HL-60 (cell line): Measurements from ENCODE around the gene TMEM108.

ENCODE experiments used
- DNase-seq, 2 experiments: peaks; one replicate each; pipeline ENCODE4 v3.0.0-alpha.2; 2010 to 2020; ENCODE audit warnings: low read depth in 1 of 2, low spot score in 1 of 2
- H3K27ac ChIP-seq: fragments of 250-450 bp; sonication (Bioruptor Pico); replicated peaks from 2 replicates; pipeline ENCODE4 v1.5.1; 2020; ENCODE audit warnings: mild to moderate bottlenecking, moderate library complexity
- H3K27me3 ChIP-seq: fragments of 250-450 bp; sonication (Bioruptor Pico); 2 replicates; pipeline ENCODE4 v1.5.1; 2021; ENCODE audit warnings: mild to moderate bottlenecking, moderate library complexity; ENCODE audit not compliant: insufficient read depth, poor library complexity, severe bottlenecking
- H3K4me3 ChIP-seq: replicated peaks from 2 replicates; pipeline ENCODE4 v1.5.1; 2011; ENCODE audit warnings: mild to moderate bottlenecking, control low read depth, low read length; ENCODE audit not compliant: insufficient read depth
- GABPA ChIP-seq: IDR thresholded peaks from 2 replicates; pipeline ENCODE4 v1.6.1; 2012; ENCODE audit warnings: low read depth
- POLR2AphosphoS5 ChIP-seq: IDR thresholded peaks from 2 replicates; pipeline ENCODE4 v1.6.1; 2012; ENCODE audit warnings: low read depth
- SPI1 ChIP-seq: IDR thresholded peaks from 2 replicates; pipeline ENCODE4 v1.6.1; 2012; ENCODE audit warnings: low read depth, mild to moderate bottlenecking, borderline replicate concordance
- TF ChIP-seq, protein P1 (sequence below): IDR thresholded peaks from 2 replicates; pipeline ENCODE4 v1.6.1; 2012; ENCODE audit warnings: low read depth; ENCODE audit not compliant: insufficient replicate concordance
- TF ChIP-seq, protein P2 (sequence below): IDR thresholded peaks from one replicate; pipeline ENCODE4 v1.5.1; 2011; ENCODE audit warnings: low read length, control low read depth, inconsistent platforms; ENCODE audit not compliant: insufficient read depth

The TMEM108 gene

GRCh38 chr3:133408366-133408765 lies 370.2 kb downstream of the TMEM108 start:
- Histone ChIP-seq H3K27me3 (peaks cover 2% of the 10 kb centered on the region), H3K4me3 (no peak overlapping the region), H3K27ac (no peak overlapping the region)
- DNase-seq: no peak
- TF ChIP-seq, protein P1, sequence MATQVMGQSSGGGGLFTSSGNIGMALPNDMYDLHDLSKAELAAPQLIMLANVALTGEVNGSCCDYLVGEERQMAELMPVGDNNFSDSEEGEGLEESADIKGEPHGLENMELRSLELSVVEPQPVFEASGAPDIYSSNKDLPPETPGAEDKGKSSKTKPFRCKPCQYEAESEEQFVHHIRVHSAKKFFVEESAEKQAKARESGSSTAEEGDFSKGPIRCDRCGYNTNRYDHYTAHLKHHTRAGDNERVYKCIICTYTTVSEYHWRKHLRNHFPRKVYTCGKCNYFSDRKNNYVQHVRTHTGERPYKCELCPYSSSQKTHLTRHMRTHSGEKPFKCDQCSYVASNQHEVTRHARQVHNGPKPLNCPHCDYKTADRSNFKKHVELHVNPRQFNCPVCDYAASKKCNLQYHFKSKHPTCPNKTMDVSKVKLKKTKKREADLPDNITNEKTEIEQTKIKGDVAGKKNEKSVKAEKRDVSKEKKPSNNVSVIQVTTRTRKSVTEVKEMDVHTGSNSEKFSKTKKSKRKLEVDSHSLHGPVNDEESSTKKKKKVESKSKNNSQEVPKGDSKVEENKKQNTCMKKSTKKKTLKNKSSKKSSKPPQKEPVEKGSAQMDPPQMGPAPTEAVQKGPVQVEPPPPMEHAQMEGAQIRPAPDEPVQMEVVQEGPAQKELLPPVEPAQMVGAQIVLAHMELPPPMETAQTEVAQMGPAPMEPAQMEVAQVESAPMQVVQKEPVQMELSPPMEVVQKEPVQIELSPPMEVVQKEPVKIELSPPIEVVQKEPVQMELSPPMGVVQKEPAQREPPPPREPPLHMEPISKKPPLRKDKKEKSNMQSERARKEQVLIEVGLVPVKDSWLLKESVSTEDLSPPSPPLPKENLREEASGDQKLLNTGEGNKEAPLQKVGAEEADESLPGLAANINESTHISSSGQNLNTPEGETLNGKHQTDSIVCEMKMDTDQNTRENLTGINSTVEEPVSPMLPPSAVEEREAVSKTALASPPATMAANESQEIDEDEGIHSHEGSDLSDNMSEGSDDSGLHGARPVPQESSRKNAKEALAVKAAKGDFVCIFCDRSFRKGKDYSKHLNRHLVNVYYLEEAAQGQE: no peak
- TF ChIP-seq POLR2AphosphoS5: no peak
- TF ChIP-seq, protein P2, sequence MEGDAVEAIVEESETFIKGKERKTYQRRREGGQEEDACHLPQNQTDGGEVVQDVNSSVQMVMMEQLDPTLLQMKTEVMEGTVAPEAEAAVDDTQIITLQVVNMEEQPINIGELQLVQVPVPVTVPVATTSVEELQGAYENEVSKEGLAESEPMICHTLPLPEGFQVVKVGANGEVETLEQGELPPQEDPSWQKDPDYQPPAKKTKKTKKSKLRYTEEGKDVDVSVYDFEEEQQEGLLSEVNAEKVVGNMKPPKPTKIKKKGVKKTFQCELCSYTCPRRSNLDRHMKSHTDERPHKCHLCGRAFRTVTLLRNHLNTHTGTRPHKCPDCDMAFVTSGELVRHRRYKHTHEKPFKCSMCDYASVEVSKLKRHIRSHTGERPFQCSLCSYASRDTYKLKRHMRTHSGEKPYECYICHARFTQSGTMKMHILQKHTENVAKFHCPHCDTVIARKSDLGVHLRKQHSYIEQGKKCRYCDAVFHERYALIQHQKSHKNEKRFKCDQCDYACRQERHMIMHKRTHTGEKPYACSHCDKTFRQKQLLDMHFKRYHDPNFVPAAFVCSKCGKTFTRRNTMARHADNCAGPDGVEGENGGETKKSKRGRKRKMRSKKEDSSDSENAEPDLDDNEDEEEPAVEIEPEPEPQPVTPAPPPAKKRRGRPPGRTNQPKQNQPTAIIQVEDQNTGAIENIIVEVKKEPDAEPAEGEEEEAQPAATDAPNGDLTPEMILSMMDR: no peak
- no peak for TF ChIP-seq GABPA
- TF ChIP-seq SPI1: no peak

DNA sequence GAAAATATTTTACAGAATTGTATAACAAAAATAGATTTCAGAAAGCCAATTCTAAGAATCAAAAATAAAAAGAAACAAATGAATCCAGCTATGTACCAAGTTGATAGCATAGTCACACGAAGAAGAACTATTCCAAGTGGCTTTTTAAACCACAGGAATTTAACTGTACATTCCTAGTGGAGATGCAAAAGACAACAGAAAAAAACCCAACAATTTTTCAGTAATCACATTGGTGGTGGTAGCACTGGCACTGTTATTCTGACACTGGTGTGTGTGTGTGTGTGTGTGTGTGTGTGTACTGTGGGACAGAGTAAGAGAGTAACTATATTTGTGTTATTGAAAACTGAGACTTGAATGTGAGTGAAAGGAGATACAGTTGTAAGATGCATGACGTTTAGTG lies 370.8 kb downstream of the TMEM108 start:
- no peak for DNase-seq
- Histone ChIP-seq H3K4me3 (no peak overlapping the region), H3K27ac (no peak overlapping the region), H3K27me3 (peaks cover 2% of the 10 kb centered on the region)
- TF ChIP-seq POLR2AphosphoS5: no peak
- TF ChIP-seq, protein P2: no peak
- no peak for TF ChIP-seq SPI1
- TF ChIP-seq, protein P1: no peak

DNA sequence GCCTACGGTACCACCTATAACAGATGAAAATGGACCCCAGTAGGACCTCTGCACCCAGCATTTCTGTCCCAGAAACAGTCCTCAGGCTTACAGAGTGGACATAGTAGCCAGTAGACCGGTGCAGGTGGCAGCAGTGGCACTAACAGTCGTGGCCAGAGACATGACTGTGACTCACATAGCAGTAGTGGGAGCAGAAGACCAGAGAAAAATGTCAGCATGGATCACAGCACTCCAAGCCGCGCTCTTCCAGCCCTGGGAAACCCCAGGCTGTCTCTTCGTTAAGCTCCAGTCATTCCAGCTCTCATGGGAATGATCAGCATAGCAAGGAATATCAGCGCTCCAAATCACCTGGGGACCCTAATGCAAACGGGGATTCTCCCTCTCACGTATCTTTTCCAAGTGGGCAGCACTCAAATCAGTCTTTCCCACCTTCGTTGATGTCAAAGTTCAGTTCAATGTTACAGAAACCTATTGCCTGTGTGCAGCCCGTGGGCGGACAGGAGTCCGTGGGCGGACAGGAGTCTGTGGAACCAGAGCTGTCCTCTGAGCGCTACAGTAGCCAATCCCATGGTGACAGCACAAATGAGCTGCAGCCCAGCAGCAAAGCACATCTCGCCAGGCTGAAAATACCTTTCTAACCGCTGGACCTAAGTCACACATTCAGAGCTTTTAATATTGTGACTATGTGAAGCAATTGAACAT lies 372.2 kb downstream of the TMEM108 start:
- TF ChIP-seq POLR2AphosphoS5 (no peak), SPI1 (no peak), GABPA (no peak)
- TF ChIP-seq, protein P1: no peak
- TF ChIP-seq, protein P2: no peak

More for the DNA sequence above, 372.2 kb downstream of the TMEM108 start:
- Histone ChIP-seq H3K27me3 (peaks cover 2% of the 10 kb centered on the region), H3K4me3 (no peak overlapping the region), H3K27ac (no peak overlapping the region)
- DNase-seq: no peak
